OCI-LY3 (cell line): ENCODE data around the gene LRRC4B.

ENCODE experiments used
- CTCF ChIP-seq: fragments of 200-600, 300-600 bp; sonication (generic); IDR thresholded peaks from 2 replicates; pipeline ENCODE4 v1.5.1; 2014; ENCODE audit warnings: antibody characterized with exemption, low read length, low read depth
- EZH2phosphoT487 ChIP-seq: fragments of 200-600 bp; shearing (Covaris generic); IDR thresholded peaks from 2 replicates; pipeline ENCODE4 v1.6.1; 2018; ENCODE audit warnings: antibody characterized with exemption, mixed run types, low read depth

GRCh38 chr19:50497022-50497405 is 71.2 kb downstream of the LRRC4B start:
- TF ChIP-seq CTCF, result no peak
- TF ChIP-seq EZH2phosphoT487, result no peak
